ENCODE measurements around the gene SLC9C1. TPM values are rescaled to one million over a fixed set of nuclear protein-coding genes. Genes with fewer than 3 reads are reported as not detected.
"Not testable (repeated sequence)": the region's sequence is repeated elsewhere in the genome, so short reads cannot be mapped to it uniquely, and the experiment has no call there.

The SLC9C1 gene
- polyA plus RNA-seq, 3 donors, result 0.34 to 0.80 (median 0.80) TPM

DNA sequence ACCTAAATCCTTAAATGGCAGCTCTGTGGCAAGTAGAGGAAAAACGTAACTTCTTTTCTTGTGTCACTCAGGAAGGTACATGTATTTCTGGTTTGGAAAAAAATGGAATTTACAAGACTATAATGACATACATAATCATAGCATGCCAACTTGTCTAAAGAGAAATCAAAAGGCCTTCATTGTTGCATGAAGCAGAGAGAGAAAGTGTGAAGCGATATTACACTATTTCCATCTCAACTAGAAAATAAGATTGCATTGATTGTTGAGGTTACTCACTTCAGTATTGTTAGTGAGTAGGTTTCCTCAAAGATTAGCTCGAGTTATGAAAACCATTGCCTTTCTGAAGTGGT is 93.7 kb downstream of the SLC9C1 start:
- DNase-seq (ENCODE audit: low read depth in 3 of 3, low spot score in 2 of 3), result no peak

DNA sequence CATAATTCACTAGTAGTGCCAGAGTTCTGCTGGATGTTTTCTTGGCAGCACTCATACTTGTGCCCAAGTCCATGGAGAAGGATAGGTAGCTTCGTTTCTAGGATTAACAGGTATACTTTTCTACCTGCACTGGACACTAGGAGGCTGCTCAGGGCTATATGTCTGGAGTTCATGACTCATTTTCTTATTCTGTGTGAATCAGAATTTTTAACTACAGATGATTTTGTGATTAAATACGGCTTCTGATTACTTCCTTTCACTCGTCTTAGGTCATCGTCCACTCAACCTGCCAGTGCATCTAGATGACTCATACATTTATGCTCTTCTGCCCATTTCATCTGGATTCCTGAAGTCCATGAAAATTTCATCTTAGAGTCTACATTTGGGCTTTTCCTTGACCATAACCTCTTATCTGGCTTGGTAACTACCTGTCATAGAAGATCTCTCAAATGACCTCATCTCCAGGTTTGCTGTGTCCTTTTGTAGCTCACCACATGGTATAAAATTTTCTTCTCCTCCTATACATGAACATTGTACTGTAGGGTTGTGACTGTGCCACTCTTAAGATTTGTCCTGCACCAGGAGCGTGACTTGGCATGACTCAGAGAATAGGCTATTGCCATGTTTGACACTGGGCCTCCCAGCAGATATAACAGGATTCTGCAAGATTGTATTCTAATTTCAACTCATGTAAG is 94.2 kb downstream of the SLC9C1 start:
- no peak for DNase-seq (ENCODE audit: low read depth in 3 of 3, low spot score in 2 of 3)

DNA sequence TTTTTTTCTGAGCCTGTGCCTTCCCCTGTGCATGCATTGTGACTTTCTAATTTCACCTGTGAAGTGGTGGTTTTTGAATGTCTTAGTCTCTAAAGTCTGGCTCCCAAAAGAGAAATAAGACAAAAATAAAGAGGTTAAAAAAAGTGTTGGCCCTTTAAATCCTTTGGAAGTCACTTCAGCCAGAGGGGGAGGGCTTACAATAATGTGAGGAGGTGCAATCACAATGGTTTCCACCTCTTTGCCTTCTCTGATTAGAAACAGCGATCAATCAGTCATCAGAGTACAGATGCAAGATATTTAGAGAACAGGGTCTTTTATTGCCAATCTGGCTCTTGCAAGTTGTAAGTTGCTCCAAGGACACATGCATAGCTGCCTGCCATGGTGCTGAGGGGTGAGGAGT is 96.9 kb downstream of the SLC9C1 start:
- DNase-seq (ENCODE audit: low read depth in 3 of 3, low spot score in 2 of 3), result no peak

GRCh38 chr3:112187300-112187699 is 106.7 kb downstream of the SLC9C1 start:
- no peak for DNase-seq (ENCODE audit: low read depth in 3 of 3, low spot score in 2 of 3)

GRCh38 chr3:112185423-112186035 is 108.5 kb downstream of the SLC9C1 start:
- DNase-seq (ENCODE audit: low read depth in 3 of 3, low spot score in 2 of 3), result not testable (repeated sequence)

DNA sequence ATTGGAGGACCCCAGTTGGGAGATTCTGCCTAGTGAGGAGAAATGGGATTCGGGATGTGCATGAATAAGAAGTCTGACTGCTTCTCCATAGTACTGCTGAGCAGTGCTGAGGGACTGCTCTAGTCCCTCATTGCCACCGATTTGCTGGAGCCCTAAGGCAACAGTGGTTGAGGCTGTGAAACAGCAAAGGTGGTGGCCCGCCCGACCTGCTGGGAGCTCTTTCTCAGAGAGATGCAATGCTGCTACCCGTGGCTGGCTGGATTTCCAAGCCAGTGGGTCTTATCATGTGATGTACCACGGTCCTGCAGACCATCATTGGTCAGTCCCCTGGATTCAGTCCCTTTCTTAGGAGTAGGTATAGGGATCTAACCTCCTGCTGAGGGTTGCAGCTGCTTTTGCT is 118.4 kb downstream of the SLC9C1 start:
- DNase-seq (ENCODE audit: low read depth in 3 of 3, low spot score in 2 of 3), result no peak

GRCh38 chr3:112175037-112175436 is 119.0 kb downstream of the SLC9C1 start:
- no peak for DNase-seq (ENCODE audit: low read depth in 3 of 3, low spot score in 2 of 3)

- DNase-seq (ENCODE audit: low read depth in 3 of 3, low spot score in 2 of 3), result no peak
Observed at GRCh38 chr3:112171144-112171543, 122.9 kb downstream of the SLC9C1 start.

DNA sequence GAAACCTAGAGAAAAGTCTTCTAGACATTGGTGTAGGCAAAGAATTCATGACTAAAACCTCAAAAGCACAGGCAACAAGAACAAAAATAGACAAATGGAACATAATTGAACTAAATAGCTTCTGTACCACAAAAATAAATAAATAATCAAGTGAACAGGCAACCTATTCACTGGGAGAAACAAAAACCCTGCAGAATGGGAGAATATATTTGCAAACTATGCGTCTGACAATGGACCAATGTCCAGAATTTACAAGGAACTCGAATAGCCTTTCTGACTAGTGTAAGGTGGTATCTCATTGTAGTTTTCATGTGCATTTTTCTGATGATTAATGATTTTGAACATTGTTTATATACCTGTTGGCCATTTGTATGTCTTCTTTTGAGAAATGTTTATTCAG is 124.0 kb downstream of the SLC9C1 start:
- no peak for DNase-seq (ENCODE audit: low read depth in 3 of 3, low spot score in 2 of 3)

GRCh38 chr3:112167758-112168157 is 126.3 kb downstream of the SLC9C1 start:
- DNase-seq (ENCODE audit: low read depth in 3 of 3, low spot score in 2 of 3), result no peak

- no peak for DNase-seq (ENCODE audit: low read depth in 3 of 3, low spot score in 2 of 3)
Observed at GRCh38 chr3:112149136-112149535, 144.9 kb downstream of the SLC9C1 start.

DNA sequence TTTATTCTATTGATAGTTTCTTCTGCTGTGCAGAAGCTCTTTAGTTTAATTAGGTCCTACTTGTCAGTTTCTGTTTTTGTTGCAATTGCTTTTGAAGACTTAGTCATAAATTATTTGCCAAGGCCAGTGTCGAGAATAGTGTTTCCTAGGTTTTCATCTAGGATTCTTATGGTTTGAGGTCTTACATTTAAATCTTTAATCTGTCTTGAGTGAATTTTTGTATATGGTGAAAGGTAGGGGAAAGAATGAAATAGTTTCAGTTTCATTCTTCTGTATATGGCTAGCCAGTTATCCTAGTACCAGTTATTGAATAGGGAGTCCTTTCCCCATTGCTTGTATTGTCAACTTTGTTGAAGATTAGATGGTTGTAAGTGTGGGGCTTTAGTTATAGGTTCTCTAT is 150.3 kb downstream of the SLC9C1 start:
- no peak for DNase-seq (ENCODE audit: low read depth in 3 of 3, low spot score in 2 of 3)

- DNase-seq (ENCODE audit: low read depth in 3 of 3, low spot score in 2 of 3), result no peak
Observed at GRCh38 chr3:112143251-112143650, 150.8 kb downstream of the SLC9C1 start.

GRCh38 chr3:112141293-112141692 is 152.7 kb downstream of the SLC9C1 start:
- no peak for DNase-seq (ENCODE audit: low read depth in 3 of 3, low spot score in 2 of 3)

- no peak for DNase-seq (ENCODE audit: low read depth in 3 of 3, low spot score in 2 of 3)
Observed at GRCh38 chr3:112140584-112140983, 153.4 kb downstream of the SLC9C1 start.

DNA sequence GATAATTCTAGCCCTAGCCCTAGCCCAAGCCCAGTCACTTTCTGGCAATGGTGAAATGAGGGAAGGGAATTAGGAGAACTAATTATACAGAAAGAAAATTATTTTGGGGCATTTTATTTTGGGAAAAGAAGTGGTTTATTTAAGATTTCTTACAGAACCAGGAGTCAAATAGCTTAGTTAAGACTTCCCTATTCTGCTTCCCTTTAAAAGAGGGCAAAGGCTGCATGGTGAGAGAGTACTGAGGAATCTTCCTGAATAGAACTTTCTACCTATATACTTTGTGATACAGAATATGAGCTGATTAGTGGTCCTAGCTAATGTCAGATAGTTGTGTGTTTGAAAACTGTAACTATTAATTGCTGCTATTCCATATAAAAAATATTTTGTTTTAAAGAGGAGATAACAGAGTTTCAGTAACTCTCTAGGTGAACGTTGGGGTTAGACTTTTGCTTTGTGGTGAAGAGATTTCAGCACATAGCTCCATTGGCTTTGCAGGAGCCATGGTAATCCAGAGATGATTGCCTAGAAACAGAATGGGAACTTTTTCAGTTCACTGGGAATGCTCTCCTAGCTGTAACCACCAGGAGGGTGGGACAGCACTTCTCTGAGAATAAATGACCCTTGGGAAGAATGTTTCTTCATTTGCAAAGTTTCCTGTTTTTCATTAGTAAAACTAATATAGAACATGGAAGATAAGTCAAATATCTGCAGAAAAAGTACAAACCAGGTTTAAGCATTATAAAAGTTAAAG is 155.6 kb downstream of the SLC9C1 start:
- DNase-seq (ENCODE audit: low read depth in 3 of 3, low spot score in 2 of 3), result no peak

DNA sequence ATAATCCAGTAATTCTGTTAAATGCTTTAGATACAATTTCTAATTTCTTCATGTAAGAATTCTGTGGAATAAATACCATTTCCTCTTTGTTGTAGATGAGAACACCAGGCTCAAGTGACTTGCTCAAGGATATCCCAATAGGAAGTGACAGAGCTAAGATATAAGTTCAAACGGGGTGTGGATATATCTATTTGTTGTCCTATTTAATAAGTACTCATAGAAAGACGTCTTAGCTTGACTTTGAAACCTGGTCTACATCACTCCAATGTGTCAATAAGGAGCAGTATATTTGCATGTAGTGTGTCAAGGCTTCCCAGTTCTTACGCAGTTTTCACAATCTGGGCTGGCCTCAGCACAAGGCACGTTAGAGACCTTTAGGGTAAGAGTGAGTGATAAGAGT is 156.2 kb downstream of the SLC9C1 start:
- DNase-seq (ENCODE audit: low read depth in 3 of 3, low spot score in 2 of 3), result no peak

DNA sequence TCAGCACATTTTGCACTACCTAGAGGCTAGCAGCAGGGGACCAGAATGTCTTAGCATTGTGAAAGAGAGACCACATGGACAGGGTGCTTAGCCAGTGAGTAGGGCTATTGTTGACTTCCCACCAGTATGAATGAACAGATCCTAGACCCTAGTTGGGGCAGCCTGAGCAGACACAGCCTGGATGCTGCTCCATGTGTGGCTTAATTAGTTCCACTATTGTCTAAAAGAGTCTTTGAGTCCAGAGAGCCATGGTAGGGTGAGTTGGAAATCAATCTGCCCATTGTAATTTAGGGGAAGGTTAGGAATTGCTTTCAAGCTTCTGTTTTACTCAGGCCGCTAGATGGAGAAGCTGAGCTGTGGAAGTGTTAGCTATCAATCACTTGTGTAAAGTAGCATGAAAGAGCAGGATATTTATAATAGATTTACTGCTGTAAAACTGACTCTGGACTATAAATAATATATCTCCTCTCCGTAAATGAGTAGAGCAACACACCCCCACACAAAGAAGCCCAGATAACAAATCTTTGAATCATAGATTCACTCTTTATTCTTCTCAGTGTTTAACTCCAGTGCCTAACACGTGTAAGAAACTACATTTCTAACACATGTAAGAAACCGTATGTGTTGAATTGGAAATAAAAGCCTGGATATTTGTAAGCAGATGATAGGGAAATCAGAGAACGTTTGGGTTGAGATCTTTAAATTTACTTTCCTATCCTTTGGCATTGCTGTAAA is 156.9 kb downstream of the SLC9C1 start:
- DNase-seq (ENCODE audit: low read depth in 3 of 3, low spot score in 2 of 3), result peak in 1 of 3 donors; percentile 59

GRCh38 chr3:112136046-112136445 is 158.0 kb downstream of the SLC9C1 start:
- no peak for DNase-seq (ENCODE audit: low read depth in 3 of 3, low spot score in 2 of 3)

DNA sequence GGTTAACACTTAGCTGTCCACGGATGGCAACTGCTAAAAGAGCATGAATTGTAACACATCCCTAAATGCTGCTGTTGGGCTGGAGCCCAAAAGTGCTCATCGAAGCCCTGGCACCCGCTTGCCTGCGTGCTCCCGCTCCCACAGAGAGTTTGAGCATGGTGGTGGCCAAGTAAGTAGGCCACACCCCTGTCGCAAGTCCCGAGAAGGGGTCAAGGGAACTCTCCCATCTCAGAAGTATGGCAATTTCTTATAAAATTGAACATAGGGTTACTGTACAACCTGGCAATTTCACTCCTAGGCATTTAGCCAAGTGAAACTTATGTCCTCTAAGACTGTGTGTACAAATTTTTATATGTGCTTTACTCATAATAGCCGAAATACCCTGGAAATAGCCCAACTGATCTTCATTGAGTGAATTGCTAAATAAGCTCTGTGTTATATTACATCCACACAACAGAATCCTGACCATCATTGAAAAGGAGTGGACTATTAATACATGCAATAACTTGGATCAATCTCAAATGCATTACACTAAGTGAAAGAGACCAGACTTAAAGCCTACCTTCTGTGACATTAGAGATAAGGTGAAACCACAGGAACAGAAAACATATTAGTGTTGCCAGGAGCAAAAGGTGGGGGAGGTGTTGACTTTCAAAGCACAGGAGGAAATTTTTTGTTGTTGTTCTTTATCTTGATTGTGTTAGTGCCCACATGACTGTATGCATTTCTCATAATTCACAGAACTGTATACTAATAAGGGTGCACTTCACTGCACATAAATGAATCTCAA is 159.5 kb downstream of the SLC9C1 start:
- no peak for DNase-seq (ENCODE audit: low read depth in 3 of 3, low spot score in 2 of 3)

Measured in right renal cortex interstitium (tissue), 3 donors.